Adrenal gland (tissue), 12 donors: ENCODE results near the gene WDSUB1. TPM values are rescaled to one million over a fixed set of nuclear protein-coding genes. Genes with fewer than 3 reads are reported as not detected.

Source experiments
- DNase-seq, 7 donors: peaks; one replicate each; pipeline ENCODE4 v3.0.0-alpha.2; 2019 to 2020
- H3K27ac ChIP-seq, 5 donors: fragments of 200-600 bp; sonication (generic) in 4 of 5; 1 replicate in 3 of 5; 2 replicates in 2 of 5; pipeline versions ENCODE4 v1.5.1 to v1.8.0; 2016 to 2020; ENCODE audit warnings: mild to moderate bottlenecking in 1 of 5
- H3K27me3 ChIP-seq: fragments of 200-600 bp; 2 replicates; pipeline ENCODE4 v1.8.0; 2021
- H3K36me3 ChIP-seq, 2 donors: fragments of 200-600 bp; replicated peaks in 1 of 2; 1 replicate in 1 of 2; 2 replicates in 1 of 2; pipeline versions ENCODE4 v1.5.1 to v1.8.0; 2018 to 2022
- H3K4me1 ChIP-seq, 2 donors: fragments of 200-600 bp; replicated peaks in 1 of 2; 1 replicate in 1 of 2; 2 replicates in 1 of 2; pipeline versions ENCODE4 v1.5.1 to v1.8.0; 2018 to 2021
- H3K4me3 ChIP-seq, 4 donors: fragments of 200-600 bp; sonication (generic) in 3 of 4; one replicate each; pipeline ENCODE4 v1.5.1; 2016 to 2018
- H3K9me3 ChIP-seq, 3 donors: fragments of 200-600 bp; sonication (generic) in 1 of 3; replicated peaks in 1 of 3; 1 replicate in 2 of 3; 2 replicates in 1 of 3; pipeline versions ENCODE4 v1.5.1 to v1.8.0; 2016 to 2021
- POLR2A ChIP-seq, 2 donors: fragments of 450-650 bp; IDR thresholded peaks; one replicate each; pipeline ENCODE4 v1.6.1; 2017; ENCODE audit warnings: antibody characterized with exemption in 2 of 2, mild to moderate bottlenecking in 2 of 2, moderate library complexity in 1 of 2
- WGBS, 4 donors: extraction: QIAGEN DNeasy Blood & Tissue Kit in 2 of 4; methylation state at CpG; one replicate each; pipeline versions ENCODE4 v1.1.5 to v1.1.7; 2013 to 2017; 5-methylcytosine and 5-hydroxymethylcytosine counted together
- intact Hi-C, 2 donors: fragments of 100-400 bp; cut with DNase I; formaldehyde crosslinking; loops; one replicate each; pipeline versions ENCODE4 v1.14.1 to v1.15.0; 2022 to 2023
- polyA plus RNA-seq, 3 donors: library from polyadenylated mRNA; stranded (reverse); fragments of 200-250 nt in 2 of 3; fragments of 350-450 nt in 1 of 3; fragmentation: Illumina TruSeq in 1 of 3; extraction: RNeasy Lipid Tissue Mini Kit (QIAGEN cat#74804) in 1 of 3; gene quantifications; one replicate each; pipeline ENCODE4 v1.2.3, GENCODE V29; 2013 to 2014
- total RNA-seq, 9 donors: library from RNA; depleted of rRNA in 4 of 9; stranded (reverse); fragments of >200 nt in 4 of 9; fragments of 120-200 nt in 1 of 9; fragmentation: NEBNext Ultra II Directional in 1 of 9; extraction: Animal tissue kit (Norgen Biotek cat#: 25700) in 1 of 9; gene quantifications; one replicate each; pipeline versions ENCODE4 v1.1.0 to v1.2.4, GENCODE V29; 2013 to 2023
- TF ChIP-seq, protein P1 (sequence below), 6 experiments: fragments of 450-650 bp in 4 of 6; fragments of 200-600 bp in 2 of 6; sonication (generic) in 1 of 6; IDR thresholded peaks; 1 replicate in 5 of 6; 2 replicates in 1 of 6; pipeline versions ENCODE4 v1.5.1 to v1.8.0; 2016 to 2021; ENCODE audit warnings: antibody characterized with exemption in 6 of 6, mild to moderate bottlenecking in 2 of 6, moderate library complexity in 1 of 6
- donor health status: healthy with polysubstance abuse.
- donor health status: Bipolar disorder and iron deficiency.
- donor health status: DM: yes; HTN: yes; CAD: no.
- donor health status: DM: no; HTN: no; CAD: no.
- donor health status: DM: no; HTN: no; CAD: no.
- donor health status: DM: yes; HTN: yes; CAD: no.

Gene WDSUB1
- total and polyA plus RNA-seq, 12 donors = 5.5 to 16.5 (median 9.8) TPM

DNA sequence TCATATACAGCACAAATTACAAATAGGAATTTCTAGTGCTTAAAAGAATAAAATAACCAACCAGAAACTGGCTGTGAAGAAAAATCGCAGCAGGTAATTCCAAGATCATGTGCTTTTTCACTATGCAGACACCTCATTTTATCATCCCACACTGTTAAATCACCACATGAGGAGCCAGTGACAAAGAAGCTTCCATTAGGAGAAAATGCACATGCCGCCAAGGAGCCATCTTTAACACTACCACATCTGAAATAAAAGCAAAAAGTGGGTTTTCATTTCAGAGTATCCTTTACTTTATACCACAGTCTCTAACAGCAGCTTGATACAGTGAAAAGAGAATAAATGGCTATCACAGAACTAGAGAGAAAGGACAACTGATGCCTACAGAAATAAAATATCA is 6.8 kb downstream of the WDSUB1 start:
- Histone ChIP-seq H3K36me3 (no peaks in the 10 kb centered on the region), H3K27me3 (no peaks in the 10 kb centered on the region), H3K4me3 (no peak overlapping the region), H3K9me3 (no peaks in the 10 kb centered on the region), H3K4me1 (no peaks in the 10 kb centered on the region), H3K27ac (no peak overlapping the region)
- TF ChIP-seq POLR2A (IDR thresholded peaks at IDR 0.05) = no peak
- TF ChIP-seq, protein P1, sequence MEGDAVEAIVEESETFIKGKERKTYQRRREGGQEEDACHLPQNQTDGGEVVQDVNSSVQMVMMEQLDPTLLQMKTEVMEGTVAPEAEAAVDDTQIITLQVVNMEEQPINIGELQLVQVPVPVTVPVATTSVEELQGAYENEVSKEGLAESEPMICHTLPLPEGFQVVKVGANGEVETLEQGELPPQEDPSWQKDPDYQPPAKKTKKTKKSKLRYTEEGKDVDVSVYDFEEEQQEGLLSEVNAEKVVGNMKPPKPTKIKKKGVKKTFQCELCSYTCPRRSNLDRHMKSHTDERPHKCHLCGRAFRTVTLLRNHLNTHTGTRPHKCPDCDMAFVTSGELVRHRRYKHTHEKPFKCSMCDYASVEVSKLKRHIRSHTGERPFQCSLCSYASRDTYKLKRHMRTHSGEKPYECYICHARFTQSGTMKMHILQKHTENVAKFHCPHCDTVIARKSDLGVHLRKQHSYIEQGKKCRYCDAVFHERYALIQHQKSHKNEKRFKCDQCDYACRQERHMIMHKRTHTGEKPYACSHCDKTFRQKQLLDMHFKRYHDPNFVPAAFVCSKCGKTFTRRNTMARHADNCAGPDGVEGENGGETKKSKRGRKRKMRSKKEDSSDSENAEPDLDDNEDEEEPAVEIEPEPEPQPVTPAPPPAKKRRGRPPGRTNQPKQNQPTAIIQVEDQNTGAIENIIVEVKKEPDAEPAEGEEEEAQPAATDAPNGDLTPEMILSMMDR (IDR thresholded peaks at IDR 0.05) = no peak
- DNase-seq = no peak
- 93 to 100% (median 97%) methylated on average over 2 of the region's 2 CpGs for WGBS, 4 donors
- intact Hi-C loops = no loop called here

DNA sequence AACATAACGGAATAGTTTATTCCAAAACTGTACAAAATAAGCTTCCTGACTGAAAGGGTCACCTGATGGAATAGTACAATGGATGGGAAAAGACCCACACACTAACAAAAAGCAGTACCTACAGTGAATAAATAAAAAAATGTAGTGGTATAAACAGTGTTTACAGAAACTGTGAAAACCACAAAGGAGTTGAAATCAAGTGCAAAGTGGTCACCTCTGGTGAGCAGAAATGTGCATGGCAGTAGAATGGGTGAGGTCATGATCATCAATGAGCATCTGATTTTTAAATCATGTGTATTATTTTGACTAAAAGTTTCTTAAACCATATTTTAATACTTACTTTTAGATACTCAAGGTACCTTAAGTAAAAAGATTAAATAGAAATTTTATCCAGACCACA is 11.4 kb downstream of the WDSUB1 start:
- H3K4me1 ChIP-seq = no peaks in the 10 kb centered on the region
- WGBS, 4 donors = 94 to 100% (median 96%) methylated on average over 1 of the region's 1 CpG
- H3K4me3 ChIP-seq = no peak overlapping the region
- no peaks in the 10 kb centered on the region for H3K27me3 ChIP-seq
- DNase-seq = no peak
- intact Hi-C loops = no loop called here
- H3K36me3 ChIP-seq = no peaks in the 10 kb centered on the region
- no peak for TF ChIP-seq POLR2A (IDR thresholded peaks at IDR 0.05)
- TF ChIP-seq, protein P1 (IDR thresholded peaks at IDR 0.05) = no peak
- no peak overlapping the region for H3K27ac ChIP-seq
- H3K9me3 ChIP-seq = no peaks in the 10 kb centered on the region

DNA sequence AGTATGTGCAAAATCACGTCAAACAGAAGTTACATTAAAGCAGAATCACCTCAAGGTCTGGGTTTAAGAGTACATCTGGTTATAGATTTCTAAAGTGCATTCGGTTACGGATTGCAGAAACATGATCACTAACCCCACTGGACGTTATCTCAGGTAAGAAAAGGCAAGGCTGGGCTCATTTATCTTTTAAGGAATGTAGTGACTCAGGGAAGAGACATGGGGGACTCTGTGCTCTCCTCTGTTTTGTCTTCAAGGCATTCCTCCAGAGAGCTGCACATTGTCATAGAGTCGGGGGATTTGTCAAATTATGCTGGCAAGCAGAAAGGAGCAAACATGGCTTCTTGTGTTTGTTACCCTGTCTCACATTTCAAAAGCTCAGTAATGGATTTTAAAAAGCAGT is 14.3 kb downstream of the WDSUB1 start:
- intact Hi-C loops = no loop called here
- H3K4me1 ChIP-seq = peaks cover 4 to 13% of the 10 kb centered on the region in 2 donors
- 83 to 91% (median 89%) methylated on average over 5 of the region's 5 CpGs for WGBS, 4 donors
- no peaks in the 10 kb centered on the region for H3K9me3 ChIP-seq
- no peak overlapping the region for H3K4me3 ChIP-seq
- no peak for DNase-seq
- no peaks in the 10 kb centered on the region for H3K36me3 ChIP-seq
- H3K27me3 ChIP-seq = no peaks in the 10 kb centered on the region
- no peak overlapping the region for H3K27ac ChIP-seq
- TF ChIP-seq, protein P1 (IDR thresholded peaks at IDR 0.05) = no peak
- TF ChIP-seq POLR2A (IDR thresholded peaks at IDR 0.05) = no peak

DNA sequence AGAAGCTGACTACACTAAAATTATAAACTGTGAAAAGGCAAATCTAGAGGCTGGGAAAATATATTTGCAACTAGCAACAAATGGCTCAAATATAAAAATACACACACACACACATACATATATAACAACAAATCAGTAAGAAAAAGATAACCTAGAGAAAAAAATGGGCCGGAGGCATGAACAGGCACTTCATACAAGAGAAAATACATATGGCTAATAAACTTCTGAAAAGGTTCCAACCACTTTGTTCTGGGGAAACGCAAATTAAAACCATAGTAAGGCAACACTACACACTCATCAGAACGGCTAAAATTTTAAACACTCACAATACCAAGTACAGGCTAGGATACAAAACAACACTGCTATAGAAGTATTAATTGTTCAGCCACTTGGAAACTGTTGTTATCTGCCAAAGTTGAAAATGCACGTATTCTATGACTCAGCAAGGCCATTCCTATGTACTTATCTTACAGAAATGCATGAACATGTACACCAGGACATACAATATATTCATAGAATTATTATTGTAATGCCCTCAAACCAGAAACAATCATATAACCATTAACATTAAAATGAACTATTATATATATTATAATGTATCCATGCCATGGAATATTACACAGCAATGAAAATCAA is 15.6 kb downstream of the WDSUB1 start:
- H3K4me1 ChIP-seq = peaks cover 4 to 13% of the 10 kb centered on the region in 2 donors
- H3K27me3 ChIP-seq = no peaks in the 10 kb centered on the region
- no peak overlapping the region for H3K4me3 ChIP-seq
- no peak for TF ChIP-seq POLR2A (IDR thresholded peaks at IDR 0.05)
- TF ChIP-seq, protein P1 (IDR thresholded peaks at IDR 0.05) = no peak
- intact Hi-C loops = no loop called here
- H3K27ac ChIP-seq = no peak overlapping the region
- no peaks in the 10 kb centered on the region for H3K36me3 ChIP-seq
- WGBS, 4 donors = 92 to 99% (median 97%) methylated on average over 4 of the region's 4 CpGs
- no peaks in the 10 kb centered on the region for H3K9me3 ChIP-seq
- no peak for DNase-seq
